Esophagus muscularis mucosa (tissue), 4 donors: ENCODE results near the gene HDLBP. TPM values are rescaled to one million over a fixed set of nuclear protein-coding genes. Genes with fewer than 3 reads are reported as not detected.

Experiments used
- DNase-seq: peaks from one replicate; pipeline ENCODE4 v3.0.0-alpha.2; 2017; ENCODE audit errors: extremely low spot score
- H3K27ac ChIP-seq, 4 donors: fragments of 200-600 bp; sonication (generic); replicated peaks in 1 of 4; 1 replicate in 3 of 4; 2 replicates in 1 of 4; pipeline ENCODE4 v1.5.1; 2016 to 2019; ENCODE audit warnings: mild to moderate bottlenecking in 1 of 4
- H3K27me3 ChIP-seq, 4 donors: fragments of 200-600 bp; sonication (generic); one replicate each; pipeline versions ENCODE4 v1.5.1 to v1.6.0; 2016 to 2019
- H3K36me3 ChIP-seq, 4 donors: fragments of 200-600 bp; sonication (generic); one replicate each; pipeline ENCODE4 v1.5.1; 2016 to 2019
- H3K4me1 ChIP-seq, 4 donors: fragments of 200-600 bp; sonication (generic); one replicate each; pipeline ENCODE4 v1.5.1; 2016 to 2019
- H3K4me3 ChIP-seq, 4 donors: fragments of 200-600 bp; sonication (generic); 1 replicate in 2 of 4; 2 replicates in 2 of 4; pipeline ENCODE4 v1.5.1; 2016 to 2019; ENCODE audit warnings: mild to moderate bottlenecking in 4 of 4, moderate library complexity in 1 of 4
- H3K9me3 ChIP-seq, 4 donors: fragments of 200-600 bp; sonication (generic); 1 replicate in 3 of 4; 2 replicates in 1 of 4; pipeline ENCODE4 v1.5.1; 2016 to 2019
- EP300 ChIP-seq: sonication (generic); formaldehyde crosslinking; IDR thresholded peaks from one replicate; pipeline ENCODE4 v1.6.1; 2017; ENCODE audit warnings: antibody characterized with exemption
- POLR2A ChIP-seq: fragments of 450-650 bp; IDR thresholded peaks from one replicate; pipeline ENCODE4 v1.6.1; 2017; ENCODE audit warnings: antibody characterized with exemption, moderate library complexity, mild to moderate bottlenecking, low read depth
- POLR2AphosphoS5 ChIP-seq, 2 donors: sonication (generic); formaldehyde crosslinking; IDR thresholded peaks; one replicate each; pipeline ENCODE4 v1.6.1; 2017; ENCODE audit warnings: antibody characterized with exemption in 2 of 2
- WGBS: methylation state at CpG from one replicate; pipeline ENCODE4 v1.1.5; 2018; 5-methylcytosine and 5-hydroxymethylcytosine counted together
- intact Hi-C: fragments of 100-400 bp; cut with DNase I; formaldehyde crosslinking; loops from one replicate; pipeline ENCODE4 v1.15.1; 2023
- total RNA-seq, 4 donors: library from RNA; depleted of rRNA; stranded (reverse); fragments of >200 nt; gene quantifications; one replicate each; pipeline versions ENCODE4 v1.1.0 to v1.2.1, GENCODE V29; 2016
- TF ChIP-seq, protein P1 (sequence below), 3 experiments: fragments of 200-600 bp in 2 of 3; fragments of 450-650 bp in 1 of 3; sonication (generic) in 2 of 3; IDR thresholded peaks; one replicate each; pipeline ENCODE4 v1.5.1; 2017 to 2019; ENCODE audit warnings: antibody characterized with exemption in 3 of 3, mild to moderate bottlenecking in 2 of 3, moderate library complexity in 1 of 3

HDLBP gene
- total RNA-seq, 4 donors from 2014 or later: 263 to 479 (median 304) TPM

- peaks cover 31 to 75% (median 52%) of the 10 kb centered on the region in 4 donors for H3K36me3 ChIP-seq
- 73% methylated on average over 2 of the region's 2 CpGs for WGBS
- intact Hi-C loops: no loop called here
- no peaks in the 10 kb centered on the region for H3K9me3 ChIP-seq
- H3K4me3 ChIP-seq: no peak overlapping the region
- no peak overlapping the region for H3K27ac ChIP-seq
- TF ChIP-seq, protein P1, sequence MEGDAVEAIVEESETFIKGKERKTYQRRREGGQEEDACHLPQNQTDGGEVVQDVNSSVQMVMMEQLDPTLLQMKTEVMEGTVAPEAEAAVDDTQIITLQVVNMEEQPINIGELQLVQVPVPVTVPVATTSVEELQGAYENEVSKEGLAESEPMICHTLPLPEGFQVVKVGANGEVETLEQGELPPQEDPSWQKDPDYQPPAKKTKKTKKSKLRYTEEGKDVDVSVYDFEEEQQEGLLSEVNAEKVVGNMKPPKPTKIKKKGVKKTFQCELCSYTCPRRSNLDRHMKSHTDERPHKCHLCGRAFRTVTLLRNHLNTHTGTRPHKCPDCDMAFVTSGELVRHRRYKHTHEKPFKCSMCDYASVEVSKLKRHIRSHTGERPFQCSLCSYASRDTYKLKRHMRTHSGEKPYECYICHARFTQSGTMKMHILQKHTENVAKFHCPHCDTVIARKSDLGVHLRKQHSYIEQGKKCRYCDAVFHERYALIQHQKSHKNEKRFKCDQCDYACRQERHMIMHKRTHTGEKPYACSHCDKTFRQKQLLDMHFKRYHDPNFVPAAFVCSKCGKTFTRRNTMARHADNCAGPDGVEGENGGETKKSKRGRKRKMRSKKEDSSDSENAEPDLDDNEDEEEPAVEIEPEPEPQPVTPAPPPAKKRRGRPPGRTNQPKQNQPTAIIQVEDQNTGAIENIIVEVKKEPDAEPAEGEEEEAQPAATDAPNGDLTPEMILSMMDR (IDR thresholded peaks at IDR 0.05): no peak
- no peak for TF ChIP-seq EP300
- TF ChIP-seq POLR2AphosphoS5 (IDR thresholded peaks at IDR 0.05): no peak
- TF ChIP-seq POLR2A: no peak
- H3K4me1 ChIP-seq: peaks cover 5 to 8% (median 7%) of the 10 kb centered on the region in 4 donors
- H3K27me3 ChIP-seq: no peaks in the 10 kb centered on the region
- no peak for DNase-seq
Measured at GRCh38 chr2:241334813-241335212, 19.3 kb upstream of the HDLBP start.

GRCh38 chr2:241330616-241330981, 15.1 kb upstream of the HDLBP start:
- H3K27ac ChIP-seq: no peak overlapping the region
- intact Hi-C loops: no loop called here
- DNase-seq: no peak
- whole genome bisulfite sequencing: 88% methylated on average over 4 of the region's 4 CpGs
- H3K4me3 ChIP-seq: no peak overlapping the region
- TF ChIP-seq POLR2AphosphoS5 (IDR thresholded peaks at IDR 0.05): no peak
- TF ChIP-seq, protein P1 (IDR thresholded peaks at IDR 0.05): no peak
- TF ChIP-seq POLR2A: no peak
- no peak for TF ChIP-seq EP300
- no peaks in the 10 kb centered on the region for H3K27me3 ChIP-seq
- peaks cover 13 to 77% (median 35%) of the 10 kb centered on the region in 4 donors for H3K36me3 ChIP-seq
- H3K9me3 ChIP-seq: no peaks in the 10 kb centered on the region
- H3K4me1 ChIP-seq: no peaks in the 10 kb centered on the region

GRCh38 chr2:241329669-241330615, 14.5 kb upstream of the HDLBP start:
- intact Hi-C loops: no loop called here

GRCh38 chr2:241325257-241325656, 9.8 kb upstream of the HDLBP start:
- TF ChIP-seq POLR2AphosphoS5 (IDR thresholded peaks at IDR 0.05) (no peak), POLR2A (no peak), EP300 (no peak)
- TF ChIP-seq, protein P1 (IDR thresholded peaks at IDR 0.05): no peak
- intact Hi-C loops: no loop called here
- no peak overlapping the region for H3K4me3 ChIP-seq
- H3K9me3 ChIP-seq: no peaks in the 10 kb centered on the region
- peaks cover 12 to 42% (median 23%) of the 10 kb centered on the region in 4 donors for H3K36me3 ChIP-seq
- 88% methylated on average over 1 of the region's 1 CpG for WGBS
- no peaks in the 10 kb centered on the region for H3K27me3 ChIP-seq
- no peak for DNase-seq
- H3K4me1 ChIP-seq: peaks cover 32 to 52% (median 48%) of the 10 kb centered on the region in 4 donors
- no peak overlapping the region for H3K27ac ChIP-seq

More at GRCh38 chr2:241329669-241330615, 14.5 kb upstream of the HDLBP start:
- 91% methylated on average over 11 of the region's 11 CpGs for WGBS
- TF ChIP-seq POLR2A (no peak), EP300 (no peak), POLR2AphosphoS5 (IDR thresholded peaks at IDR 0.05) (no peak)
- TF ChIP-seq, protein P1 (IDR thresholded peaks at IDR 0.05): no peak
- Histone ChIP-seq H3K9me3 (no peaks in the 10 kb centered on the region), H3K4me3 (no peak overlapping the region), H3K36me3 (peaks cover 12 to 70% (median 34%) of the 10 kb centered on the region in 4 donors), H3K4me1 (peaks cover 0 to 6% (median 2%) of the 10 kb centered on the region in 4 donors), H3K27me3 (no peaks in the 10 kb centered on the region), H3K27ac (no peak overlapping the region)
- no peak for DNase-seq
